GM18873 (cell line): ENCODE data around the gene ADAM15.

Source experiments
- ATAC-seq: cut with Tn5 transposase; IDR thresholded peaks from one replicate; pipeline ENCODE4 v1.9.1; 2021; ENCODE audit warnings: mild to moderate bottlenecking, moderate library complexity, moderate number of reproducible peaks; ENCODE audit not compliant: unreplicated experiment, low FRiP score

Gene ADAM15, protein sequence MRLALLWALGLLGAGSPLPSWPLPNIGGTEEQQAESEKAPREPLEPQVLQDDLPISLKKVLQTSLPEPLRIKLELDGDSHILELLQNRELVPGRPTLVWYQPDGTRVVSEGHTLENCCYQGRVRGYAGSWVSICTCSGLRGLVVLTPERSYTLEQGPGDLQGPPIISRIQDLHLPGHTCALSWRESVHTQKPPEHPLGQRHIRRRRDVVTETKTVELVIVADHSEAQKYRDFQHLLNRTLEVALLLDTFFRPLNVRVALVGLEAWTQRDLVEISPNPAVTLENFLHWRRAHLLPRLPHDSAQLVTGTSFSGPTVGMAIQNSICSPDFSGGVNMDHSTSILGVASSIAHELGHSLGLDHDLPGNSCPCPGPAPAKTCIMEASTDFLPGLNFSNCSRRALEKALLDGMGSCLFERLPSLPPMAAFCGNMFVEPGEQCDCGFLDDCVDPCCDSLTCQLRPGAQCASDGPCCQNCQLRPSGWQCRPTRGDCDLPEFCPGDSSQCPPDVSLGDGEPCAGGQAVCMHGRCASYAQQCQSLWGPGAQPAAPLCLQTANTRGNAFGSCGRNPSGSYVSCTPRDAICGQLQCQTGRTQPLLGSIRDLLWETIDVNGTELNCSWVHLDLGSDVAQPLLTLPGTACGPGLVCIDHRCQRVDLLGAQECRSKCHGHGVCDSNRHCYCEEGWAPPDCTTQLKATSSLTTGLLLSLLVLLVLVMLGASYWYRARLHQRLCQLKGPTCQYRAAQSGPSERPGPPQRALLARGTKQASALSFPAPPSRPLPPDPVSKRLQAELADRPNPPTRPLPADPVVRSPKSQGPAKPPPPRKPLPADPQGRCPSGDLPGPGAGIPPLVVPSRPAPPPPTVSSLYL

DNA sequence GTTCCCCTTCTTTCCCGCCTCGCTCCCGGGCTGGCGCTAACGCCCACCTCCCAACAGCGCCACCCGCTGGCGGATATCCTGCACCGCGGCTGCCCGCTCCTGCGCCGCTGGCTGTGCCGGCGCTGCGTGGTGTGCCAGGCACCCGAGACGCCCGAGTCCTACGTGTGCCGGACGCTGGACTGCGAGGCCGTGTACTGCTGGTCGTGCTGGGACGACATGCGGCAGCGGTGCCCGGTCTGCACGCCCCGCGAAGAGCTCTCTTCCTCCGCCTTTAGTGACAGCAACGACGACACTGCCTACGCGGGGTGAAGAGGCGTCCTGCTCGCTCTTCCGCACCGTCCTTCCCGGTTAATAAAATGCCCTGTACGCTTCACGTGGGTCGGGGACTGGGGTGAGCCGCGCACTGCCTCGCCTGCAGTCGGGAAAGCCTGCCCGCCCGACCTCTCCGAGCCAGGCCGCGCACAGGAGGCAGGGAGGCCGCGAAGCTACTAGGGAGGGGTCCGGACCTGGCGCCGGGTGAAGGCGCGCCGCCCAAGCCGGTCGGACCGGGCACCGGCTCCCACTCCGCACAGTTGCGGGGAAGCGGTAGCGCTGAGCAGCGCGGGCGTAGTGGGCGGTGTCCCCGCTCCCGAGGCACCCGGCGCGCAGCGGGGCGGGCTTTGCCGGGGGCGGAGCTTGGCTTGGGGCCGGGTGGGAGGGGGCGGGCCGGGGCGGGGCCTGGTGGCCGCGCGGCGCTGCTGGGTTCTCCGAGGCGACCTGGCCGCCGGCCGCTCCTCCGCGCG lies at the start of gene ADAM15:
Gene ADAM15, plus strand, starts transcription at position 757 of the 782 bp plus-strand sequence. CDS start 71 bp downstream, outside the sequence.
- peak; percentile 47 for ATAC-seq

DNA sequence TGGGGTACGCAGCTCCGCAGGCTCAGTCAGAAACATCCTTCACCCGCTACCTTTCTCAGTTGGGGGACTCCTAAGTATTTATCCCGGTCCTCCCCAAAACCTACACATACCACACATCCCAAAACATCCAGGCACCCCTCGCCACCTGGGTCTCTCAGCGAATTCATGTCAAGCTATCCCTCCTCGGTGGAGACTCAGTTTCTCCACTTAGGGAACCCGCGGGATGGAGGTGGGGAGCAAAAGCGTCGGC lies 49.8 kb upstream of the ADAM15 start:
- ATAC-seq: no peak

DNA sequence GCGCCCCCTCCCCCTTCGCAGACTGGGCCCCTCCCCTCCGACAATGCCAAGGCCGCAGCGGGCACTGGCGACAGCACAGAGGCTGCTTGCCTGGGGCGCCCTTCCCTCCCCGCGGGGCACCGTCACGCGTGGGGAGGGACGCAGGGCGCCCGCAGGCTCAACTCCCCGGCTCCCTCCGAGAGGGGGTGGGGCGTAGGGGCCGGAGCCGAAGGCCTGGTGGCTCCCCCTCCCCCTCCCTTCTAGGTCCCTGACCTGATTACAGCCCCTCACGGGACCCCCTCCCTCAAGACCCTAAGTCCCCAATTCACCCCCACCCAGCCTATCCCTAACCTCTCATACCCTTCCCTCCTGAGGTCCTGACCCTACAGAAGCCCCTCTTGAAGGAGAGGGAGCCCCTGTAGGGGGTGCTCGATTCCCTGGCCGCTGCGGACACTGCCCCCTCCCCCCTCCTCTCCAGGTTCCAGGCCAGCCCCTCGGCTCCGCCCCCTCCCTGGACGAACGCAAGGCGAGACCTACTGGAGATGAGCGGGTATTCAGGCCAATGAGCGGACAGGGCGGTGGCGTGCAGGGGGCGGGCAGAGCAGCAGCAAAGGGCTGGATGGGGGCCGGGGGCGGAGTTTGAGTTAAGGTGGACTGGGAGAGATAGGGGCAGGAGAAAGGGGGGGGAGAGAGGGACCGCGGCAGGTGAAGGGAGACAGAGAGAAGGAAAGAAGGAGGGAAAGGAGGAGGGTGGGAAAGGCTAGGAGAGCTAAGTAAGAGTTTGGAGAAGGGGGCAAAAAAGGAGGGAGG lies 49.2 kb upstream of the ADAM15 start:
- ATAC-seq: peak; percentile 50

DNA sequence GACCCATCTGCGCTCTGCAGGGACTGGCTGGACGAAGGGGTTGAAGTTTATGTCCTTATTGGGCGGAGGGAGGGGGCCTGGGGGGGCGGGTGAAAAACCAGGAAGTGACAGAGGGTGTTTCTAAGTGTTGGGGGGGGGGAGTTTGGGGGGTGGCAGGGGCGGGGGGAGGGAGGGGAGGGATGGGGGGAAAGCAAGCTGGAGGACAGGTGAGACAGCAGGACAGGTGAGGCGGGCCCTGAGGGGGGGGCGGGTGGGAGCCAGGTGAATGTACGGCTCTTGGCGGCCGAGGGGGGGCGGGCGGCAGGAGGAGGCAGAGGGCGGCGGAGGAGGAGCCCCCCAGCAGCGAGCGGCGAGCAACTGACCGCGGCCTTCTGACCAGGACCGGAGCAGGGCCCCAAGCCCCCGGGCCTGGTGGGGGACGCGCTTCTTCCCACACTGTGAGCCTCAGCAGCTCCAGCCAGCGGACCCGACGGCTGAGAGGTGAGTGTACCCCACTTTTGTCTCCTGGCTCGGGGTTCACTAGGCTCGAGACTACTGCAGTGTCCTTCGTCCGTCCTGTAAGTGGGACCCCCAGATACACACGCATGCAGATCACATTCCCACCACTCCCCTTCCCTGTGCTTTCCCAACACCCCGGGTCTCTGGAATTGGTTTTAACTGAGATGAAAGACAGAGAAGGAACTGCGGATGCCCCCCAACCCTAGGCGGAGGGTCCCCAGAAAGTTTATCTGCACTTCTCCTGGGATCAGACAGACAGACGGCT lies 48.5 kb upstream of the ADAM15 start, which contains the start of gene ZBTB7B:
Gene ZBTB7B, plus strand, starts transcription at position 339 of the 763 bp plus-strand sequence. CDS start 11,859 bp downstream, outside the sequence.
- no peak for ATAC-seq

DNA sequence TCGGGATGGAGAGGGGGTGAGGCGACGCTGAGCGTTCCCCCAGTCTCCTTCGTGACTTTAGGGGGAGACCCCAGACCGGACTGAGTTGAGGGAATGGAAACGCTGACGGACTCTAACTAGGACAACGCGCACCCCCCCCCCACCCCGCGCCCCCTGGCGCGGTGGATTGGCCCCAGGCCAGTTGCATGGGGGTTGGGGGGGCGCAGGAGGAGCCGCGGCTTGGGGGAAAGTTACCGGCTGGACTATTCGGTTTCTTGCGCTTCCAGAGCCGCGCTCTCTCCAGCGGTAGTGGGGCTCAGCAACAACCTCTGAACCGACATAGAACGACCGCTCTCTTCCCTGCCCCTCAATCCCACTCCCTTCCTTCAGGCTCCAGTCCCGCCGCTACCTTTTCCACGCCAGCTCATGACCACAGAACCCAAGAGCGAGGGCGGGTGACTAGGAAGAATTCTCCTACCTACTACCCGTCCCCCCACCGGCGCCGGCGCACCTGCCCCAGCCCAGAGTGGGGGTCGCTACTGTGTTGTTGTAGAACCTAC lies 47.8 kb upstream of the ADAM15 start:
- ATAC-seq: no peak

DNA sequence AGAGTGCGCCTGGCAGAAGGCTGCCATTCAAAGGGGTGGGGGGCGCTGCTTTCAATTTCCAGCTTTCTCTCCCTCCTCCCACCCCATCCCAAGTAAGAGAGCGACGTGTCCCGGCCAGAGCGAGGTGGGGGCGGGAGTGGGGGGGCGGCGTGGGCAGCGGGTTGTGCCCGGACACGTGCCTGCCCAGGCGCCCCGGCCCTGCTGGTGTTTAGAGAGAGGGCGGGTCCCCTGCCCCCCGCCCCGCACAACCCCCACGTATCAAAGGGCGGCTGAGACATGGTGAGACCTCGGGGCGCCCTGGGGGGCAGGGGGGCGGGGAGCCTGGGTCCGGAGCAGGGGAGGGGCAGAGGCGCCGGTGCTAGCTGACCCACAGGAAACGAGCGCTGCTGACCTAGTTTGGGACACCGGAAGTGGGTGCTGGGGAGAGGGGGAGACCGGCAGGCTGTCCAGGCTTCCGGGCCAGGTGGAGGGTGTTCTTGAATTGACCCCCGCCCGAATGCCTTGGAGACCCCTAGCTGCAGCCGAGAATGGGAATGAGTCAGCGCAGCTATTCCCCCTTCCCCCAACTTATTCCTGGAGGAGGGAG lies 47.3 kb upstream of the ADAM15 start:
- ATAC-seq: no peak

DNA sequence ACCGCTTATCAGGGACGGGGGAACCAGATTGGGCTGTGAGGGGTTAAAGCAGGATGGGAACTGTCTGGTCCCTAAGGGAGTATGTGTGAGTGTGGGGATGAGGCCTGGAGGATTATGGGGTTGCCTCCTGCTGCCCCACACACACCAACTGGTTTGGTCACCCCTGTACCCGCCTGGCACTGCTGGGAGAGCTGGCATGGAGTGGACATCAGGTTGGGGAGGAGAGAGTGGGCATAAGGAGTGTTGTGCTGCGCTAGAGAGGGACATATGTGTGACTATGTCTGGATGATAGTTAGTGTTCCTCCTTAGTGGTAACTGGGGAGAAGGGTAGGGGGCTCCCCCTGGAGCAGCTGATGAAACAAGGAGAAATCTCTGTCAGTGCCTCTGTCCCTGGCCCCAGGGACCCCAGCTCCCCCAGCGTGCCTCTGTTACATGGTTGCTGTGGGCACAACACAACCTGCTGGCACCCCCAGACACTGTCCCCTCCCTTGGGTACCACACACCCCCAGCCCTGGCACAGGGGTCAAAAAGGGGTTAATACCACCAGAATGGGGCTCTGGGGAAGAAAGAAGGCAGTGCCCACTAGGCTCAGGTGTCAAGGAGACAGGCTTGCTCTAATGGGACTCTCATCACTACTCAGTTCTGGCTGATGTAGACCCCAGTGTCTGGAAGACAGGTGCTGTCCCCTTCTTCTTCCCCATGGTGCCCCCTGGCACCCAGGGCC lies 46.6 kb upstream of the ADAM15 start:
- ATAC-seq: no peak

DNA sequence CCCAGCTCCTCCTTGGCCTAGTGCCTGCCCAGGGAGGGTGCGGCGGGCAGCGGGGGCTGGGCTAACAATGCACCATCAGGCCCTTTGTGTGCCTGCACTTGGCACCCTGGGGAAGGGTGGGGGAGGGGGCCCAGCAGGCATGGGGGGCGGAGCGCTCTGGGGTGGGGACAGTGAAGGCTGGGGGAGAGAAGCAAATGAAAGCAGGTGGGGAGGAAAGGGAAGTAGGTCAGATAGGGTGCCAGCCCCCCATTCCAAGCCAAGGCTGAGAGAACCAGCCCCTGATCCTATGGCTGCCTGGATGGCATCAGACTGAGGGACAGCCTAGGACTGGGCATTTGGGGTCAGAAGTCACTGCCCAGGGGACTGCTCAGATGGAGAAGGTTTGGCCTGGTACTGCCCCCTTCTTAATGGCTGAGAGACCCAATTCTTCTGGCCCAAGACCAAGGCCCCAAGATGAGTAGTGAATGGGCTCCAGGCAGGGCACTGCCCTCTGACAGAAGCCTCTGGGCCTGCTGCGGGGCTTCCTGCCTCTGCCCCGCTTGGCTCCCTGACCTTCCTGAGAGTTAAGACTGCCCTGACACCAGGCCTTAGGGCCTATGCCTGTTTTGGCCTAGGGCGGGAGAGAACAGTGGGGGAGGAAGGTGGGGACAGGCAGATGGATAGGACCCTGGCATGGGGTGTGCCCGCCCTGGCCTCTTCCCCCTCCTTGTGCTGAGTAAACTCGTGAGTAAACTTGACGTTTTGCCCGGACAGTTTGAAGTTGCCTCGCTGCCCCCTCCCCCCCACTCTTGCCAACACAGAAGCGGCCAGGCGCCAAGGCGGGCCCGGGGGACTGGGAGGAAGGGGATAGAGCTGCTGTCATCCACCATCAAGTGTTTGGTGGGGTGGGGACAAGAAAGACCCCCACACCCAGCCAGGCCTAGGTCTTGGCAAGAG lies 45.8 kb upstream of the ADAM15 start:
- ATAC-seq: no peak

DNA sequence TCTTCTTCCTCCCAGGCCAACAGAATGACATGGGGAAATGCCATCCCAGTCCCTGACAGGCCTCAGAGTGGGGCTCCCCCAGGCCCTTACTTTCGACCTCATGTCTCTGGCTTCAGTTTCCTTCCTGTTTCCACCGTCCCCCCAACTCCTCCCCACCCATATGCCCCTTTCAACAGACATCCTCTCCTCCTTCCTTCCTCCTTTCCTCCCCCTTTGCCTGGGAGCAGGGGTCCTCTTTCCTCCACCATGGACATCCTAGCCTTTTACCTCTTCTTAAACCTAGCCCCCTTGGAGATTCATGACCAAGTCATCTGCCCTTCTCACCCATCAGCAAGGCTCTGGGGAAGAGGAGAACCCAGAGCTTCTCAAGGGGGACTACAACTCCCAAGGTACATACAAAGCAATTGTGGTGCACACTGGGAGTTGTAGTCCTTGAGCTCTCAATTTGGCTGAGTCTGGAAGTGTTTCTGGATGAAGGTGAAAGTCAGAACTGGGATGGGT lies 44.5 kb upstream of the ADAM15 start:
- no peak for ATAC-seq

DNA sequence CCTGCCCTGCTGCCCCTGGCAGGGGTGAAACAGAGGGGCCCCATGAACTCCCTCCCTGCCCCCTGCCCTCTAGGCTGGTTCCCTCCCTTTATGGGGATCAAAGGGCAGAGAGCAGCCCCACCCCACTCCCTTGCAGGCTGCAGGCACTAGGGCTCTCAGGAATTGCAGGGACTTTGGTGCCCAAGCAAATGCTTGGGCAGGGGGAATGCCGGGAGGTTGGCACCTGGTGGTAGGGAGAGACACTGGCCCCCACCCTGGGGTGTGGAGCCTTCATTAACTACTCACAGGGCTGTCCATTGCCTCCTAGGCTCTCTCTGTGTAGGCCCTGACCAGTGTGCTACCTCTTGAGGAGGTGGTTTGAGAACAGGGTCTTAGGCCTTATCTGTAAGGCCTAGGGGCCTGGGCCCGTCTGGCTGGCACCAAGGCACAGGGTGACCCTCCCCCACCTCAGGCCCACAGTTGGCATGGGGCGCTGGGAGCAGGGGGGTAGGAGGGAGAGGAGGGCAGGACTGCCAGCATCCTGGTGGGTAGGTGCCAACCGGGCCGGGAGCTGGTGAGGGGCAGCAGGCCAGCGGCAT lies 43.8 kb upstream of the ADAM15 start:
- no peak for ATAC-seq

DNA sequence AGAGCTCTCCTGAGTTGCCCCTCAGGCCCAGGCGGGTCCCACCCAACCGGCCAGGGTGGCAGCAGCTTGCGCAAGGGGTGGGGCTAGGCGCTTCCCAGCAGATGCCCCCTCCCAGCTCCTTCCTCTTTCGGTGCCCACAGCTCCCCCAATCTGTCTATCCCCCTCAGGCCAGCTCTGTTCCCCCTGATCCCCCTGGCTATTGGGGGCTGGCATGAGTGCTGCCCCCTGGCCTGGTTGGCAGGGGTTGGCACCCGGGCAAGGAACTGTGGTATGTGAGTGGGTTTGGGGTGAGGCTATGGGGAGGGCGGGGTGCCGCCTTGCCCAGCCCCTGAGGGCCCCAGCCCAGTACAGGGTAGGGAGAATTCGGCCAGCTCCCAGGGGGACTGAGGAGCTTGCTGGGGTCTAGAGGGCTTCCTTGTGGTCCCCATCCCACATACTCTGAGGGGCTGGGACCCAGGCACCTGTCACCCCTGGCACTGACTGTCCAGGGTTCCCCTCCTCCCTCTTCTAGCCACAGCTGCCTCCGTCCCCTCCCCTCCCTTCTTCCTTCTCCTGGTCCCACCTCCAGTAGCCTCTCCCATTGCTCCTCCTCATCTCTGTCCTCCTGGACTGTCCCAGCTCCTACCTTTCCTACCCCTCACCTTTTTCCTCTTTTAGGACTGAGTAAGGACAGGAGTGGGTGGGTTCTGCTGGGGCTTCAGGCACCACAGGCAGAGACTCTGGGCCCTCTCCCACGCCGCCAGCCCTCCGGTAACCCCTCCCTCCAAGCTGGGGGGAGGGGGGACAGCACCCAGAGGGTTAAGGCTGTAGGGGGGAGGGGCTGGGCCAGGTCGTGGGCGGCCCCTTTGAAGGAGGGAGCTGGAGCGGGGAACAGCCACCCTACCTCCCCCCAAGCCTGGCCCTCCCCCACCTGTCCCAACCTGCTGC lies 42.8 kb upstream of the ADAM15 start:
- no peak for ATAC-seq

DNA sequence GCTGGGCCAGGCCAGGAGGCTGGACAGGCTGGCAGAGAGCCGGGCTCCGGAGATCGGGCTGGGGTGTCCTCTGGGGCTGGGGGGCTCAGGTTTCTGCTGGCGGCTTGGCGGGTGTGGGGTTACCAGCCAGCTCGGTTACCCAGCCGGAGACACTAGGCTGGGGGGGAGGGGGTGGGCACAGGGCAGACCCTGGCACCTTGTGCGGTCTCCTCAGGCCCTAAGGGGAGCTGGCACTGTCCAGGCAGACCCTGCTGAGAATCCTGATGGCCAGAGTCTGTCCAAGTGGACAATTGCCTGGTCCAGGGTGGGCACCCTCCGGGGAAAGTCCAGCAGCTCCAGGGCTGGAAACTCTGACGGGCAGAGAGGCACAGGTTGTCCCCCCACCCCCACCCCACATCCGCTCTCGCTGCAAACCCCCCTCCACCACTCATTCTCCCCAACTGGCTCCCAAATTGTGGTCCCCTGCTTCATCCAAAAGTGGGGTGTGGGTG lies 41.9 kb upstream of the ADAM15 start:
- ATAC-seq: no peak

DNA sequence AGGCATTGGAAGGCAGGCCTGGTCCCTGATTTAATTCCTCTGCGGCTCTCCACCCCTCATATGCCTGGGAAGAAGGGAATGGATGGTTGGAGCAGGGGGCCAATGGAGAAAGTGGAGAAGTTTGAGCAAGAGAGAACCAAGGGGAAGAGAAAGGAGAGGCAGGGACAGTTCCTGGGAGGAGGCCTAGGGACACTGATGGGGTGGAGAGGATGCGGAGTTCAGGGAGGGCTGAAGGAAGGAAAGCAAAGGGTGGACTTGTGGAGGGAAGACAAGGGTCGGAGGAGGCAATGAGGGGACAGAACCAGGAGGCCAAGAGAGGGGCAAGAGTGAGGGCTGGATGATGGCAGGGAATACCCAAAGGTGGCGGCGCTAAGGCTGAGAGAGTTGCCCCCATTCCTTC lies 41.4 kb upstream of the ADAM15 start:
- no peak for ATAC-seq

DNA sequence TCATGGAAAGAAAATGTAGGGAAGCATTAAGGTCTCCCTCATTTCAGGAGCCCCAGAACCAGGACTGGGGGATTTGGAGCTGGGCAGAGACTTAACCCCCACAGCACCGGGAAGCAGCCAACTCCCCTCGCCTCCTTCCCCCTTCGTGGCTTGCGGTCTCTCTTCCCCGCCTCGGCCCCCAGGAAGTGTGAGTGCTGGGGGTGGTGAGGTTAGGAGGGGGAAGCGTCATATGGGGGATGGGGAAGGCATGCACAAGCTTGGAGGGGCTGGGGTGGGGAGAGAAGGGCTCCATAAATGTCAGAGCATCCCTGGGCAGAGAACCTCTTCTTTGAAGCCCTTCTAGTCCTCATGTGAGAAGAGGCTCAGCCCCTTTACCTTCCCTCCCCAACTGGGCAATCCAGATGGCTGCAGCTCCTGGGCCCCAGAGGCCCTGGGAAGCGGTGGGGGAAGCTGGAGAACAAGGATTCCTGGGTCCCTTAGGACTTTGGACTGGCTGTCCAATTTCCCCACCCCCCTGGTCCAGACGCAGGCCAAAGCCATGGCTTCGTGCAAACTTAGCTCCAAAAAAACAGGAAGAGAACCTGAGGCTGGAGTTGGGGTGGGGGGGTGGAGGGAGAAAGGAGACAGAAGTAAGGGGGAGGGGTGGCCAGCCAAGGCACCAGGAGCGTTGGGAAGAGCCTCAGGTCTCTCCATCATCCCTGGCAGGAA lies 40.8 kb upstream of the ADAM15 start:
- no peak for ATAC-seq

DNA sequence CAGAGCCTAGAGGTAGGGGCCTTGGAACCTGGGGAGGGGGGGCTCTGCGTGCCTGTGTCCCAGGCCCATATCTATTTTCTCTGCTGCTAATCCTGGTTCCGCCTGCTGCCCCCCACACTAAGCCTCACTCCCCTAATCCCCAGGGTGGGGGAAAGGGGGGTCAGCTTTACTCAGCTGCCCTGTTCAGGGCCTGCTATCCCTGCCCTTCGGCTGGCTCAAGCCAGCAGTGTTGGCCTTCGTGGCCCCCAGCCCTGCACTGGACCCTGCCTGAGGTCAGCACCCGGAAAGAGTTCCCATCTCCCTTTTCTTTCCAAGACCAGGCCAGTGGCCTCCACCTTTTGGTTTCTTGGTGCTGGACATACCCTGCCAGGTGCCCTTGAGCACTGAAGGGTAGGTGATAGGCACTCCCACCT lies 40.1 kb upstream of the ADAM15 start:
- ATAC-seq: no peak
